OCI-LY1 (cell line): ENCODE data around the gene SLC25A13.

Experiments
- CTCF ChIP-seq: fragments of 200-600 bp; sonication (generic), shearing (Covaris generic); IDR thresholded peaks from 2 replicates; pipeline ENCODE4 v1.5.1; 2017; ENCODE audit warnings: mild to moderate bottlenecking, antibody characterized with exemption, low read length, moderate library complexity, mixed read lengths
- EZH2 ChIP-seq: fragments of 200-600 bp; sonication (generic), shearing (Covaris generic); IDR thresholded peaks from 2 replicates; pipeline ENCODE4 v1.8.0; 2017; ENCODE audit warnings: borderline replicate concordance, mixed run types, mild to moderate bottlenecking, antibody characterized with exemption, low read length, moderate library complexity, mixed read lengths

- no peak for TF ChIP-seq CTCF
- TF ChIP-seq EZH2, result no peak
Measured at GRCh38 chr7:96287559-96287958, 34.3 kb downstream of the SLC25A13 start.
